ENCODE data around the gene PARD3.

Gene PARD3

DNA sequence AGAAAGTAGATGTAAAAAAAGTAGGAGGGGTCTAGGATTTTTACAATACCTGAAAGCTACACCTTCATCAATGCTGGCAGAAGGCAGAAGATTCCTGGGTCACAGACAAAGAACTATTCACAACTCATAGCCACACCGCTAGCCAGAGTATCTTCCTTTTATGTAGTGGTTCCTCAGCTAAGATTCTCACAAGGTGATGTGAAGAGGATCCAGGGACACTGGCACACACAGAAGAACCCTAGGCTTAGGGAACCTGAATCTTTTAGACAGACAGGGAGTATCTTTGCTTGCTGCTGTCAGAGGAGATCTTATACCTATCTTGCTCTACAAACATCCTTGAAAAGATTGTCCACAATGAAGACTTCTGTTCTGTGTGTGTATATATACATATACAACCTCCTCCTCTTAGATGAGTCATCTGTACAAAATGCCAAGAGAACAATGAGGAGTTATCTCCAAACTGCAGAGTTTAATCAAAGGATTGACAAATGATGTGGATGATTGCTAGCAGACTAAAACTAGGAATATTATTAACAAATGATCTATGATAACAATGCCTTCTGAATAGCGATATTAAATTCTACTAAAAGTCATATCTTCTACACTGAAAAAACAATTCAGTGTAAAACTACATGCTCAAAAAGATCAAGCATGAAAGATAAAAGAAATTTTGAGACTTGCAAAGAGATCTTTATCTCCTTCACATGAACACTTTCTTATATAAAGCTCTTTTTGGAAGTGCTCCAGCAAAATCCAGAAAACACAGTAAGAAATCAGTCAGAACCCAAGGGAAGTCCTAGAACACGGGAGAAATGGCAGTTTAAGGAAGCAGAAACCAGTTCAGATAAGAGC lies 409.3 kb downstream of the PARD3 start:
- peak; percentile 25 for DNase-seq

DNA sequence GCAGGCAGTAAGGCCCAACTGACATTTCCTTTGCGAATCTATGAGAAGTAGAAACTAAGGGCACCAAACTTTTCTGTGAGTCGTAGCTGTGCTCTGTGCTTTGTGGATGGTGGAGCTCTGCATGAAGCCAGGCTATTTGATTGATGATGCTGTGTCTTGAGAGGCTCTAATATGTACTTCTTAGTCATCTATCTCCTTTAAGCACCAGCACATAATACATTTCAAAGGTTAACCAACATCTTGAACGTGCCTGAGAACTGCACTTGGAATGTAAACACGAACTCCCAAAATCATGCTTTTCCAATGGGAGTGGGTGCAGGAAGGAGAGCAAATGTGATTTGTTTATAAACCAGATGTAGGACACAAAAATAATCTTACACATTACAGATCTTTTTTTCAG lies 411.6 kb downstream of the PARD3 start:
- no peak for DNase-seq

DNA sequence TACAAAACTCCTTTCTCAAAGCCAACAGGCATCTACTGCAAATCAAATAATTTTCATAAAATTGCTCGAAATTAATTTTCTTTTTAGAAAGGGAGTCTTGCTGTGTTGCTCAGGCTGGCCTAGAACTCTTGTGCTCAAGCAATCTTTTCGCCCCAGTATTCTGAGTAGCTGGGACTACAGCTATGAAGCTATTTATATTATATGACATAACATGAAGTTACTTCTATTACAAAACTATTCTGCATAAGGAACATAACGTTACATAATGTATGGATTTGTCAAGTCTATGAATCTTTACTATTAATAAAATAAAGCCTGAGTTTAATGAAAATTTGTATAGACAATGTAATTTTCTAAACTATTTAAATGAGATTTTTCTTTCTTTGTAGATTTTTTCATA lies 415.0 kb downstream of the PARD3 start:
- DNase-seq = no peak

DNA sequence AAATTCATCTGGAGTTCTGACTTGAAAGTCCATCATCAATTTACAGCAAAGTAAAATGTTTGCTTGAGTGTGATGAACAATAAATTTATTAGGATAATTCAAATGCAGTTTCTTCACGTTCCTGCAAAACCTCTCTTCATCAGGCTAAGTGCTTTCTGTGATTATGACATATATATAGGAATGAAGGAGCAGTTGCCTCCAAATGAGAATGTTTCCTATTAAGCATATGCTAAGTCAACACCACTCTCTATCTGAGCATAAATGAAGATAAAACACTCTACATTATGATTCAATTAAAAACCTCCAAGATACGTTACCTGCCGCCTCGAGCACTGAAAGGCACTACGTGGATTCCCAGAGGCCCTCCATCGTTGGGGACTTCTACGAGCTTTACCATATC lies 416.1 kb downstream of the PARD3 start:
- no peak for DNase-seq

DNA sequence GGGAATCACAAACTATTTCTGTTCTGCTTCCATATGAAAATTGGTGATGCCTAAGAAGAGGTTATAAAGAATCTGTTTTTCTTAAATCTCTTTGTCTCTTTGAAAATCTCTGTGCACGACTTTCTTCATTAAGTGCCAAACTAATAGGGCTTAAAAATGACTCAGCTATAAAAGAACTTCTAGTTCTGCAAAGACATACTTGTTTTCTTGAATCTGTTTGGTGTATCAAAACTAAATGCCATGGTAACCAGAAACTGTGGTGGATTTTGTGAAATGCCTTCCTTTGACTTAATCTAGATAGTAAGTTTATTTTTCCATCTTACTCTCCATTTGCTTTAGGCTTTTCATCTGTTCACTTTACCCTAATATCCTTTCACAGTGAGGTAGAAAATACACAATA lies 417.8 kb downstream of the PARD3 start:
- DNase-seq = no peak

DNA sequence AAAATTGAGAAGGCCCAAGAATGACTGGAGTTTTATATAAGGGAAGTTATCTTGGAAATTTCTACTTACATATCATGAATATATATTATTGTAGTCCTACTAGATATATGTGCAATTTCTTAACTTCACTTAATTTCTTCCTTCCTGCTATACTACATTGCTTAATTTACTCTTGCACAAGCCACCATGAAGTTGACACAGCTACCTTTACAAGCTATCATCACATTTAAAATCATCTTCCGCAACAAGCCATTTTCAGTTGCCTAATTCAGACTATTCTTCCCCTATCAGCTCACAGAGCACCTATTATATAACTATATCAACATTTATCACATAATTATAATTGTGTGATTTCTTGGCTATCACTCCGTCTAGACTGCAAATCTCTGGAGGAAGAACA lies 418.4 kb downstream of the PARD3 start:
- no peak for DNase-seq

DNA sequence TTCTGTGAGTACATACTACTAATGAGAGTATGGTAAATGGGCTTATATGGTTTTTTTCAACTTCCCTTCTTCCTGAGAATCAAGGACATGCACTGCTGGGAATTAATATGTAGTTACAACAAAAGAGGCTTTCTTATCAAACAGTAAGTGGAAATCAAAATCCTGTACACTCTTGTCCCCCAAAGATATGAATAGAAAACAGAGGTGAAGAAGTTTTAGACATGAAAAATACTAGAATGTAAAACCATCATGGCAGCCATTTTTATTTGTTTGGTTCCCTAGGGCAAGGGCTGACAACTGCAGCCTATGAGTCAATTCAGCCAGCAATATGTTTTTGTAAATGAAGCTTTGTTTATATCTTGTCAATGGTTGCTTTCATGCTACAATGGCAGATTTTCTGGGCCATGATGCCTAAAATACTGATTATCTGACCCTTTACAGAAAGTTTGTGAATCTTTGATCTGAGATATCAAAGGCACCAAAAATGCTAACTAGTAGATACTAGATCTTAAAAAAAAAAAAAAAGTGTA lies 422.4 kb downstream of the PARD3 start:
- no peak for DNase-seq

DNA sequence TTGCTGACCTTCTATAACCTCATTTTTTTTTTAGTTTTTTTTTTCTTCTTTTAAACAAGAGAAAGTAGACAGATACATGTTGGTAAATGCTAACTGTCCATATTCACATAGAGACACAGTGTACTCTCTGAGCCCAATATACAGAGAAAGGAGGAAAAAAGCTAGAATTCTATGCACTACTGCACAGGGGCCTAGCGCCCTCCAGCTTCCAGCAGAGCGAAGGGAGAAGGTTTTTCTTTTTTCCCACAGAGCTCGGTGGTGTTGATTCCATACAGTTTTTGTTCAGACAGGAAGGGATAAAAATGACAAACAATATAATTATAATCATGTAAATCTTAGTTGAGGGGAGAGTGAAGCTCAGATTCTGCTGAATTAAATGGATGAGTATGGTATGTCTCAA lies 423.9 kb downstream of the PARD3 start:
- peak; percentile 40 for DNase-seq

DNA sequence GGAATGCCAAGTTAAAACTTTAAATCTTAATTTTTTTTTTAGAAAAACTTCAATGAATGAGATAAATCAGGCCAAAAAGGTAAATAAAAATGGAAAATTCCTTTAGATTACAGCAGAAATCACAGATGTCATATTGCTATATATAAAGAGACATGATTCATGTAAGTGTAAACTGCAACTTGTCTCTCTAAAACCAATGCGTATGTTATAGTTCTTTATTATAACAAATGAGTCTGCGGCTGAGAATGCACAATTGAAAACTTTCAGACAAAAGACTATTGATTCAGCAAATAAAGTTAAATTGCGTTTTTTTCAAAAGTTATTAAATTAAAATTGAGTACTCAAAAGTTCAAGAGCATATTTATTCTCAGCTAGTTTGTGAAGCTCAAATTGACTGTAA lies 425.3 kb downstream of the PARD3 start:
- no peak for DNase-seq

DNA sequence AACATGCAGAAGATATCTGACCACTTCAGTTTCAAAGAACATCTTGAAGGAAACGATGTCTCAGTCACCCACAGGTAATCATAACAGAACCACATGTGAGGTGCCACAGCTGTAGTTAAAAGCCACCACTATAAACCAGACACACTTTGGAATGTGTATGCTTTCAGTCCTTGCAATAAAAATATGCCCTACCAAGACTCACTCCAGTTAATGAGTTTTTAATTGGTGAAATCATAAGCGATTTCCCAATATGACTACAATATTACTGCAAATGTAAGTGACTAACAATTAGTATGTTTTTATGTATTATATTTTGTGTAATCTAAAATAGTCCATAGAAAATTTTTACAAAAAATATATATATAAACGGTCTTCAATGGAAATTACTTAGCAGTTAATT lies 428.2 kb downstream of the PARD3 start:
- DNase-seq = no peak

DNA sequence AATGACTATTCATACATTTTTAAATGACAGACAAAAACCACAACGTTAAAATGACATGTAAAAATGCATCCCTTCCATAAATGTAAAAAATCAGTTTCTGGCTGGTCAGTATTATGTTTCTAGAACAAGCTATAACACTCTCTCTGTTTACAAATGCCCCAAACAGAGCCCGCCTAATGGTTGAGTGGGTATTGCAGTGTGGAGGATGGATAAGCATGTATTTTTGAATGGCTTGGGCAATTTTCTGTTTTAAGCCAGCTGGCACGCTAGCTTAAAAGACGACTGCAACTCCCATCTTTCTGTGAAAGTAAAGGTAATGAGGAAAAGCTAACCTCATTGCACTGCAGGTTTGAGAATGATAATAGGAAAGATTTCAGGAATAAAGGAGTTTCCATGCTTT lies 430.7 kb downstream of the PARD3 start:
- DNase-seq = no peak

DNA sequence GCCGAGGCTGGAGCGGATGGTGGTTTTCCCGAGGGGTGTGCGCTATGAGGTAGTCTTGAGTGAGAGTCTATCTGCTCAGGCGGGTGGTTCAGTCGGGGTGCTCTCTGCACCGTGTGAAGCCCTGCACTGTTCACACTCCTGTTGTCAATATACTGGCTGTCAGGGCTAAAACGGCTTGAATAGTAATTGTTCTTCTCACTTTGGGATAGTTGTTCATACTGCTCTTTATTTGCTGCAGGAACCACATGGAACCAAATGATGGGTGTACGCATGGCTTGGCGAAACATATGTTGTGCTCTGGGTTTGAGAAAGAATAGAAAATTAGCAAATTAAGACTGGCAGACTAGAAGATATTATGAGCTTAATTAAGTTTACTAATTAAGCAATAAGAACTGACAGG lies 432.5 kb downstream of the PARD3 start:
- DNase-seq = no peak

DNA sequence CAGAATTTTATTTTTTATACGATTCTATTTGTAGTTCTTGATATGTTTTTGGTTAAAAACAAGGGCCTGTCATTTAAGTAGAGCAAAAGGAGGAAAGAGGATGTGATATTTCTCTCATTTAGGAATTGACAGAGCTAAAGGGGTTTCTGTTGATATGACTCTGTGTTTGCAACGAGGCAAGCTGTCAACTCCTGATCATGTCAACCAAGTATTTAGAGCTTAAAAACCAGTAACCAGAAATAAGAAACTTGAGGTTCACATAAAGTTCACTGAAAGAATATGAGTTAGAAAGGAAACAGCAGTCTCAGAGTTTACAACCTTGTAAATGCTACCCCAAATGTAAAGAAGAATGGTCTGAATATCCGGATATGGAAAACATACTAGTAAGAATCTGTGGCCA lies 434.2 kb downstream of the PARD3 start:
- DNase-seq = no peak

DNA sequence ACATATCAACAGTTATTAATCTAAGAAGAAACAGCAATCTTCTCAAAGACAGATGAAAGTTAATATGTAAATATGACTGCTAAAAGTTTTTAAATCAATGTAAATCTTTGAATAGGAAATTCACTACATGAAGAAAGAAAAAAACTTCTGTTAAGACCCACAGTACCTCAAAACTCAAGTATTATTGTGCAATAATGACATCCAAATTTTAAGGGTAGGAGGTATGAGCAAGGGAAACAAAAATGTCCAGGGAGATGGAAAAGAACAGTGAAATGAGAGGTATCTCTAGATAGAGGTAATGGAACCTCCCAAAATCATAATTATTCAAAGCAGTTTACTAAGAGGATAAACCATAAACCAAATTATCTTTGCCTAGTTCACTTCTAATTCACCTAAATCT lies 436.8 kb downstream of the PARD3 start:
- no peak for DNase-seq

DNA sequence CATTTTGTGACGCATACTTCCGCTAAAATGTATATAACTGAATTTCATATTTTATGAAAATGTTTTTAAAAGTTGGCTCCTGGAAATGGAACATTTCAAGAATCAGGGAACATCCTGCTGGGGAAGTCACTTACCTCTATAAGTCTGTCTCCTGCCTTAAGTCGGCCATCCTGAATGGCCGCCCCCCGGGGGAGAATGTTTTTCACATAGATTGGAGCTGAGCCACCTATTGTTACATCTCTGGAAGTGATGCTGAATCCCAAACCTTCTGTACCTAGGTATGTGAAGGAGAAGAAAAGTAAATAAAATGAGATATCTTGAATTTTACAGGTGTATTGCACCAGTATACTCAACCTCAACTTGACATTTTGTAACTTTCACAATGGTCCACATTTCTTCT lies 437.3 kb downstream of the PARD3 start:
- no peak for DNase-seq

DNA sequence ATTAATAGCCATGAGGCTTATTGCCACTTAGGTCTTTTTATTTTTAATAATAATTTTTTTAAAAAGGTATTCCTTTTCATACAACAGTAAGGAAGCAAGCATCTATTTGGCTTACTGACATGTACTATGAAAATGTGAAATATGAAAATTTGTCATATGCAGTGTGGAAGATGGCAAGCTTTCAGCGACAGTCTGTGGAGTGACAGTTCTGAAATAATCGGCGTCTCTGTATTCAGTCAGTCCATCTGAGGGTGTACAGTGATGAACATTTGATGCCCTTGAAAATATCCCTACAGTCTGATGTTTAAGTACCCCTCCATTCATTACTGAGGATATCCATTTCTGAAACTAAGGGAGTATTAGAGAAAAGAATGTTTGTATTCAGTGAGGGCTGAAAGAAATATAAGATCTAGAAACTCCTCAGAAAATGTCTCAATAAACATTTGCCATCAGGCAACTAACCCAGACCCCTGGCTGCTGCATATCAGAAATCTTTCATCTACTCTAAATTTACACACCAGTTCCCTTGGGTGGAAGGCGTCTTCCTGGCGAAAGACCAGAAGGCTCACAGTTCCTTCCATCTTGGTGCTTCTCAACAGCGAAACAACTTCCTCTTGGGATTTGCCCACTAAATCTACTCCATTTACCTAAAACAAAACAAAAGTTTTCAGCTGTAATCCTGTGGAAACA lies 440.6 kb downstream of the PARD3 start:
- no peak for DNase-seq

DNA sequence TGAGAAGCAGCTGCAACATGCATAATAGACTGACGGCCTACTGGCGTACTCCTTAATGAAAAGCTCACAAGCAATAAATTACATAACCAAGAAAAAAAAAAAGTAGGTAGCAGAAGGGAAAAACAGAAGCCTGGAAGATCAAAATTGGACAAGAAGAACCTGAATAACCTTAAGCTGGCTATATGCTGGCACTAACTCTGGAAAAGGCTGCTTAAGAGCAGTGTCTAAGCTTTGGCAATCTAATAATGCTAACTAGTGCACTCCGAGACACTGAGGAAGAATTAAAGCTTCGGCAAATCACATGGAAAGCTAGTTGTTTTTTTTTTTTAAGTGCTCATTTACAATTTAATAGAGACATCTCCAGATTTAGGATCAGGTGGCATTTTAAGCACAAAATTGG lies 441.9 kb downstream of the PARD3 start:
- DNase-seq = no peak

DNA sequence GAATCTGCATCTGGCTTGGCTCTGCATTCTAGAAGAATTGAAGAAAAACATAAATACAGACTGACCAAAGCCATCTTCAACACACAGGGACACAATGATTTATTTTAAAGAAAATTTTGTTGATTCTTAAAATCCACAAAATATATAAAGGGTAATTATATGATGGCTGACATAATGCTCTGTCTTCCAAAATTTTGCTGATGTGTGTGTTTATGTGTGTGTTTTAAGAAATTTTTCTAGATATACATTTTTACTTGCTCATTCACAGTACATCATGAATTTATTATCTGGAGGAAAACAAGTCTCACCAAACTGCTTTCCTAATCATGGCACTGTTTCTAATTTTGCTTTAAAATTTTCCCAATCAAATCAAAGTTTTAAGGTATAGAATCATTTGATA lies 442.6 kb downstream of the PARD3 start:
- DNase-seq = no peak

DNA sequence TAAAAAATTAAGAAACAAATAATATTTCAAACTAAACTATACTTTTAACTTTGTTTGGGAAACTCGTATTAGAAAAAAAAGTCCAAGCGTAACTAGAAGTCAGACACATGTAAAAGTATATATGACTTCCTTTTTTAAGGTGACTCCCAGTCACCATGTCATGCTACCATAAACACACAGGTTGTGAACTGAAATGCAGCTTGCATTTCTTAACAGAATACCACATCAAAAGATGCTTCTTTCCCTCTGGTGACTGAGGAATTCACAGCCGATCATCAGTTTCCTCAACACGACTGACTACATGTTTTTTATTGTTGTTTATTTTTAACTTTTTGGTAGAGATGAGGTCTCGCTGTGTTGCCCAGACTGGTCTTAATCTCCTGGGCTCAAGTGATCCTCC lies 445.0 kb downstream of the PARD3 start:
- no peak for DNase-seq

DNA sequence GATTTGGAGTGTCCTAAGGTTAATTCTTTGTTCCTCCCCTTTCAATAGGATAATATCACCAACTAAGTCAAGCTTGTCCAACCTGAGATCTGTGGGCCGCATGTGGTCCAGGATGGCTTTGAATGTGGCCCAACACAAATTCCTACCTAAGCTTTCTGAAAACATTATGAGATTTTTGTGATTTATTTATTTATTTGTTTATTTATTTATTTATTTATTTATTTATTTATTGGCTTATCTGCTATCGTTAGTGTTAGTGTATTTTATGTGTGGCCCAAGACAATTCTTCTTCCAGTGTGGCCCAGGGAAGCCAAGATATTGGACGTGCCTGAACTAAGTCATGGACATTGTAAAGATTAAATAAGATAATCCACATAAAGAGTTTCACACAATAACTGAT lies 446.0 kb downstream of the PARD3 start:
- DNase-seq = no peak

DNA sequence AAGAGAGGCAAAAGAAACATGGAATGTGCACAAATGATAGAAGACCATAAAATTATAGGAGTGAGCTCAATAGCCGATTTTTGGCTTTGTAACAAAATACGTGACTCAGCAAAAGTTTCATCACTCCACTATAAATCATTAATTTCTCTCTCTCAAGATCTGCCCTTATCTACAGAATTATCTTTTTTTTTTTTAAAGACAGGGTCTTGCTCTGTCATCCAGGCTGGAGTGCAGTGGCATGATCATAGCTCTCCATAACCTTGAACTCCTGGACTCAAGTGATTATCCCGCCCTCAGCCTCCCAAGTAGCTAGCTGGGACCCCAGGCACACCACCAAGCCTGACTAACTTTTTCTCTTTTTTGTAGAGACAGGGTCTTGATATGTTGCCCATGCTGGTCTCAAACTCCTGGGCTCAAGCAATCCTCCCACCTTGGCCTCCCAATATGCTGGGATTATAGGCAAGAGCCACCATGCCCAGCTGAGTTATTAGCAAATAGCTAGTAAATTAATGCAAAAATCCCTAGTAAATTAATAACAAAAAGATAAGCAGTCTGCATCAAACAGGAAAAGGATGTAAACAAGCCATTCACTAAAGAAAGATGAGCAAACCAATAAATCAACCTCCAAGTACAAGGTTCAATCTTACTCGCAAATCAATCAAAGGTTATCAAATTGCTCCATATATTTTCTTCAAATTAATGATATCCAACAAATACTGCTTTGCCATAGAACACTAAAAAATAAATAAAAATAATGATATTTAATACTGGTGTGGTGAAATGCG lies 450.7 kb downstream of the PARD3 start:
- no peak for DNase-seq

DNA sequence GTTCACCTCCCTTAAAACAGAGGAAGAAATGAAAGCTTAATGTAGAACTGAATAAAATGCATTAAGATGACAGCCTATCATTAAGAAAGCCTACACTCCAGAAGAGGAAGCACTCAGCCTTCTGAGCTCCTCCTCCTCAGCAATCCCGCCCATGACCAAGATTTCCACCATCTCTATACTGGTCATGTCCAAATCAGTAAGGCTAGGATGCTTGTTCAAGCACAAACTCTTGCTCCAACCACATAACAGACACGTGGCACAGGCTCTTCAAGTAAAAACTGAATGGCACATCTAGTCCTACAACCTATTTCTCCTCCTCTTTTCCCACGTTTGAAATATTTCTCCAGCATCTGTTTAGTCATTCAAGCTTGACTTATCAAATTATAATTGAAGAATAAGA lies 454.1 kb downstream of the PARD3 start:
- no peak for DNase-seq

DNA sequence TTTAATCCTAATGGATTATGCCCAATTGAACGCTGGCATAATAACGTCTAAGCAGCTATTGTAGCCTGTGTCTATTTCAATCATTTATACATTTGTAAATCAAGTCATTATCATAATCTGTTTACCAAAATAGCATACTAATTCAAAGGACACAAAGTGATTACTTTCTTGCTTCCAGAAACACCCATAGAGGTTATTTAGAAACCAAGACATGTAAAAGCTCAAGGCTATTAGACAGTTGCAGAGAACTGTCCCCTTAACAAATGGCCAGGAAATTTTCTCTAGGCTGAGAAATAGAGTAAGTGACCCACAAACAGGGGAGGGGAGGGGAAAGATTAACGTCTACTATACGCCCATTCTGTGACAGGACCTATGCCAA lies 455.7 kb downstream of the PARD3 start:
- no peak for DNase-seq
